K562 (cell line): ENCODE data around the gene STPG2. TPM values are rescaled to one million over a fixed set of nuclear protein-coding genes. Genes with fewer than 3 reads are reported as not detected.

Experiments
- ATAC-seq: fragments of 200-7000 bp; cut with Tn5 transposase; 3 replicates; pipeline ENCODE4 v1.9.1; 2020; ENCODE audit warnings: moderate library complexity
- BruUV-seq: library from RNA; stranded (reverse); fragments of 400-500 nt; replicated peaks from 2 replicates; lab custom pipeline; 2021; lab: Mats Ljungman, UMichigan
- CTCF ChIA-PET: fragments of 300-600 bp; formaldehyde crosslinking; extraction: SDS; loops from one replicate; lab custom pipeline; 2021; ENCODE audit warnings: low intra/inter-chr PET ratio; lab: Yijun Ruan, JAX
- POLR2A ChIA-PET: fragments of 300-600, 350-650 bp; sonication (Branson Sonifier 250); formaldehyde crosslinking; extraction: SDS; loops from one replicate; lab custom pipeline; 2021; ENCODE audit warnings: antibody characterized with exemption, inconsistent platforms; lab: Yijun Ruan, JAX
- DNase-seq, 4 experiments: peaks; one replicate each; pipeline versions ENCODE4 v3.0.0 to v3.0.0-alpha.2; 2011 to 2018; ENCODE audit warnings: low spot score in 3 of 4, mixed read lengths in 3 of 4; ENCODE audit errors: extremely low read depth in 1 of 4
- FAIRE-seq: peaks from 2 replicates; lab custom pipeline; 2011; peaks lifted over from hg19 to GRCh38; lab: Jason Lieb, UNC
- H2AFZ ChIP-seq: 2 replicates; pipeline ENCODE4 v1.6.0; 2011; ENCODE audit warnings: low read depth, low read length, control low read depth, inconsistent platforms
- H3K27ac ChIP-seq: fragments of 200-600 bp; 3 replicates; pipeline ENCODE4 v1.8.0; 2011; ENCODE audit warnings: low read depth, mild to moderate bottlenecking, control low read depth, inconsistent platforms, low read length, moderate library complexity, mixed read lengths; ENCODE audit errors: extremely low read depth
- H3K27me3 ChIP-seq, 2 experiments: fragments of 300-600 bp in 1 of 2; 2 replicates in 1 of 2; 3 replicates in 1 of 2; pipeline versions ENCODE4 v1.6.0 to v1.8.0; 2011; ENCODE audit warnings: inconsistent platforms in 2 of 2, low read length in 2 of 2, mild to moderate bottlenecking in 1 of 2, mixed read lengths in 1 of 2, moderate library complexity in 1 of 2; ENCODE audit not compliant: control insufficient read depth in 2 of 2, insufficient read depth in 2 of 2
- H3K36me3 ChIP-seq: fragments of 300-600 bp; 3 replicates; pipeline ENCODE4 v1.8.0; 2011; ENCODE audit warnings: mild to moderate bottlenecking, low read length, inconsistent platforms; ENCODE audit not compliant: control insufficient read depth, insufficient read depth
- H3K4me1 ChIP-seq, 2 experiments: fragments of 200-600 bp in 1 of 2; replicated peaks in 1 of 2; 2 replicates in 1 of 2; 3 replicates in 1 of 2; pipeline versions ENCODE4 v1.5.1 to v1.8.0; 2011; ENCODE audit warnings: inconsistent platforms in 2 of 2, low read length in 2 of 2, mild to moderate bottlenecking in 1 of 2, mixed read lengths in 1 of 2, moderate library complexity in 1 of 2; ENCODE audit not compliant: control insufficient read depth in 2 of 2, insufficient read depth in 2 of 2
- H3K4me2 ChIP-seq: 2 replicates; pipeline ENCODE4 v1.6.1; 2011; ENCODE audit warnings: low read length, control low read depth, inconsistent platforms, mixed read lengths; ENCODE audit not compliant: insufficient read depth
- H3K4me3 ChIP-seq: fragments of 200-600 bp; sonication (generic), shearing (Covaris generic); 2 replicates; pipeline ENCODE4 v1.5.1; 2016; ENCODE audit warnings: control low read depth, inconsistent platforms
- H3K79me2 ChIP-seq: fragments of 200-600 bp; 3 replicates; pipeline ENCODE4 v1.8.0; 2011; ENCODE audit warnings: low read length, inconsistent platforms; ENCODE audit not compliant: control insufficient read depth, insufficient read depth
- H3K9ac ChIP-seq, 2 experiments: 2 replicates each; pipeline versions ENCODE4 v1.6.0 to v1.6.1; 2011; ENCODE audit warnings: low read depth in 2 of 2, low read length in 2 of 2, control low read depth in 1 of 2, inconsistent platforms in 1 of 2, mild to moderate bottlenecking in 1 of 2, mixed read lengths in 1 of 2; ENCODE audit not compliant: insufficient read depth in 1 of 2
- H3K9me1 ChIP-seq: one replicate; pipeline ENCODE4 v1.6.0; 2011; ENCODE audit warnings: inconsistent platforms, mild to moderate bottlenecking, low read length, moderate library complexity; ENCODE audit not compliant: control insufficient read depth, insufficient read depth
- H3K9me3 ChIP-seq: replicated peaks from 2 replicates; pipeline ENCODE4 v1.5.1; 2011; ENCODE audit warnings: low read depth, low read length, inconsistent platforms; ENCODE audit not compliant: control insufficient read depth, insufficient read depth
- H4K20me1 ChIP-seq: replicated peaks from 2 replicates; pipeline ENCODE4 v1.6.1; 2011; ENCODE audit warnings: low read length, inconsistent platforms, mixed read lengths; ENCODE audit not compliant: control insufficient read depth, insufficient read depth
- BRD9 ChIP-seq: fragments of 450-650 bp; IDR thresholded peaks from 2 replicates; pipeline ENCODE4 v1.6.1; 2018; ENCODE audit warnings: low read depth; ENCODE audit not compliant: partially characterized antibody
- MAZ ChIP-seq, 2 experiments: fragments of 450-650 bp in 1 of 2; sonication (generic) in 1 of 2; formaldehyde crosslinking; IDR thresholded peaks in 1 of 2; conservative IDR thresholded peaks in 1 of 2; 2 replicates each; pipeline versions ENCODE4 v1.4.0 to v1.5.0; 2020; ENCODE audit warnings: mild to moderate bottlenecking in 1 of 2, missing genetic modification reagents in 1 of 2
- POLR2B ChIP-seq: fragments of 450-650 bp; IDR thresholded peaks from 2 replicates; pipeline ENCODE4 v1.6.1; 2018; ENCODE audit warnings: low read depth; ENCODE audit not compliant: partially characterized antibody
- PTBP1 ChIP-seq: fragments of 200-400 bp; formaldehyde crosslinking; IDR thresholded peaks from 2 replicates; pipeline ENCODE4 v1.6.1; 2017; ENCODE audit warnings: low read depth, low read length
- SLC30A9 ChIP-seq: fragments of 250-450 bp; sonication (Bioruptor Pico); IDR thresholded peaks from 2 replicates; pipeline ENCODE4 v1.8.0; 2022; ENCODE audit warnings: mild to moderate bottlenecking, moderate library complexity
- SREBF2 ChIP-seq: sonication (generic); formaldehyde crosslinking; IDR thresholded peaks from 2 replicates; pipeline ENCODE4 v1.4.0; 2020; ENCODE audit warnings: mild to moderate bottlenecking, missing genetic modification reagents
- ZBED1 ChIP-seq: IDR thresholded peaks from 2 replicates; pipeline ENCODE4 v1.6.1; 2014
- ZNF707 ChIP-seq: fragments of 250-450 bp; sonication (Bioruptor Pico); conservative IDR thresholded peaks from 2 replicates; pipeline ENCODE4 v1.8.0; 2022; ENCODE audit warnings: inconsistent platforms, mild to moderate bottlenecking, moderate library complexity
- WGBS: fragments of 100-300 bp; shearing (Covaris generic); methylation state at CpG from one replicate; pipeline ENCODE4 v1.1.6; 2016; ENCODE audit warnings: low coverage, mixed read lengths; ENCODE audit not compliant: insufficient coverage; ENCODE audit errors: missing lambda C conversion rate; 5-methylcytosine and 5-hydroxymethylcytosine counted together
- in situ Hi-C: fragments of 300-500 bp; cut with MboI; formaldehyde crosslinking; loops from 4 replicates; pipeline ENCODE4 v1.15.0; 2018; ENCODE audit warnings: inconsistent platforms, mixed read lengths
- intact Hi-C: fragments of 100-400 bp; cut with micrococcal nuclease; formaldehyde crosslinking; loops from 2 replicates; pipeline ENCODE4 v1.14.2; 2022
- polyA plus RNA-seq, 8 experiments: library from polyadenylated mRNA; depleted of rRNA in 4 of 8; stranded (reverse) in 5 of 8; unstranded in 3 of 8; fragments of >200 nt; fragmentation: Nextera tagmentation in 2 of 8; fragmentation: Illumina TruSeq in 1 of 8; extraction: Ambion mirVana in 2 of 8; extraction: Trizol in 1 of 8; gene quantifications; 2 replicates each; pipeline versions ENCODE4 v1.2.1 to v1.2.3, GENCODE V29; 2011 to 2014; ENCODE audit warnings: inconsistent platforms in 1 of 8, missing spikeins in 1 of 8
- total RNA-seq, 7 experiments: library from RNA; depleted of rRNA in 6 of 7; stranded (reverse); fragments of >200 nt in 6 of 7; fragmentation: Illumina TruSeq in 2 of 7; extraction: Trizol in 2 of 7; gene quantifications; 2 replicates each; pipeline versions ENCODE4 v1.2.1 to v1.2.3, GENCODE V29; 2011 to 2021; ENCODE audit warnings: low replicate concordance in 1 of 7
- TF ChIP-seq, protein P1 (sequence below): fragments of 150-350 bp; conservative IDR thresholded peaks from 2 replicates; pipeline ENCODE4 v1.6.1; 2014; ENCODE audit warnings: low read length

STPG2 gene
- total and polyA plus RNA-seq, 9 of the 15 experiments (the other 6 are each of a cell fraction or from before 2014, with no cell fraction given): not detected

DNA sequence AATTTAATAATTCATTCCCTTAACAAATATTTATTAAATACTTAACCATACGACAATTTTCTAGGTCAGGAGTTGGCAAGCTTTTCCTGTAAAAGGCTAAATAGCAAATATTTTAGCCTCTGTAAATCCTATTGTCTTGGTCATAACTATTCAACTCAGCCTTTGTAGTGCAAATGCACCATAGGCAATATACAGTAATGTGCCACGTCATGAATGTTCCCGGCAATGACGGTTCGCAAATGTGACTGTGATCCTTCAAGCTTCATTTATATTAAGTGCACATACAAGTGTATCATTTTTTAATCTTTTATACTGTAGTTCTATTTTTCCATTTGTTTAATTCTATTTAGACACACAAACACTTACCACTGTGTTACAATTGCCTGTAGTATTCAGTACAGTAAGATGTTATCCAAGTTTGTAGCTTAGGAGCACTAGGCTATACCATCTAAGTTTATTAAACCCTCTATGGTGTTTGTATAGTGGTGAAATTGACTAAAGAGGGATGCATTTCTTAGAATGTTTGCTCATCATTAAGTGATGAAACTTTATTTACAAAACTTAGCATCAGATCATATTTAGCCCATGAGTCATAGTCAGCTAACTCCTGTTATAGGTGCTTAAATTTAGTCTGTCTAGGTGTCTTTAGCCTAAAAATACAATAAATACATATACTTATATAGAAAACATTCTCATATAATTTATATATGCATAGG is 553.6 kb downstream of the STPG2 start (continued):
- TF ChIP-seq ZNF707 (CRISPR knock-in tag): no peak
- TF ChIP-seq, all 486 proteins: peak for 0

DNA sequence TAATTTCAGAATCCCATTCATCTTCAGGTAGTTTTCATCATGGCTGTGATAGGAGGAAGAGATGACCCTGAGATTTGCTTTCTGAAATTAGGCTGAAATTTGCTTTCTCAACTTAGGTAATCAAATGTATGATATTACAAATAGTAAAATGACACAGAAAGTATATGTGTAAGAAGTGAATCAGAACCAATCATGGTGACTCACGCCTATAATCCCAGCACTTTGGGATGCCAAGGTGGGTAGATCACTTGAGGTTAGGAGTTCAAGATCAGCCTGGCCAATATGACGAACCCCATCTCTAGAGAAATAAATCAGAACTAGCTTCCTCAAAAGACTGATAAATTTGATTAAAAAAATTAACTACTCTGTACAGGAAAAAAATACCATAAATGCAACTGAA is 555.4 kb downstream of the STPG2 start:
- intact Hi-C loops (no loop called here), in situ Hi-C loops (no loop called here)
- Histone ChIP-seq H3K79me2 (no peaks in the 10 kb centered on the region), H3K36me3 (no peaks in the 10 kb centered on the region), H4K20me1 (no peaks in the 10 kb centered on the region), H3K27ac (no peak overlapping the region), H3K4me3 (no peak overlapping the region), H3K9me3 (no peaks in the 10 kb centered on the region; the same call in 1 of the 2 replicates), H2AFZ (no peak overlapping the region), H3K9ac (no peak overlapping the region), H3K9me1 (no peaks in the 10 kb centered on the region), H3K4me1 (no peaks in the 10 kb centered on the region), H3K4me2 (no peak overlapping the region), H3K27me3 (no peaks in the 10 kb centered on the region)
- ATAC-seq (no peak), FAIRE-seq (no peak), DNase-seq (no peak)
- CTCF ChIA-PET: no interaction called here
- no peak for TF ChIP-seq PTBP1
- TF ChIP-seq, protein P1, sequence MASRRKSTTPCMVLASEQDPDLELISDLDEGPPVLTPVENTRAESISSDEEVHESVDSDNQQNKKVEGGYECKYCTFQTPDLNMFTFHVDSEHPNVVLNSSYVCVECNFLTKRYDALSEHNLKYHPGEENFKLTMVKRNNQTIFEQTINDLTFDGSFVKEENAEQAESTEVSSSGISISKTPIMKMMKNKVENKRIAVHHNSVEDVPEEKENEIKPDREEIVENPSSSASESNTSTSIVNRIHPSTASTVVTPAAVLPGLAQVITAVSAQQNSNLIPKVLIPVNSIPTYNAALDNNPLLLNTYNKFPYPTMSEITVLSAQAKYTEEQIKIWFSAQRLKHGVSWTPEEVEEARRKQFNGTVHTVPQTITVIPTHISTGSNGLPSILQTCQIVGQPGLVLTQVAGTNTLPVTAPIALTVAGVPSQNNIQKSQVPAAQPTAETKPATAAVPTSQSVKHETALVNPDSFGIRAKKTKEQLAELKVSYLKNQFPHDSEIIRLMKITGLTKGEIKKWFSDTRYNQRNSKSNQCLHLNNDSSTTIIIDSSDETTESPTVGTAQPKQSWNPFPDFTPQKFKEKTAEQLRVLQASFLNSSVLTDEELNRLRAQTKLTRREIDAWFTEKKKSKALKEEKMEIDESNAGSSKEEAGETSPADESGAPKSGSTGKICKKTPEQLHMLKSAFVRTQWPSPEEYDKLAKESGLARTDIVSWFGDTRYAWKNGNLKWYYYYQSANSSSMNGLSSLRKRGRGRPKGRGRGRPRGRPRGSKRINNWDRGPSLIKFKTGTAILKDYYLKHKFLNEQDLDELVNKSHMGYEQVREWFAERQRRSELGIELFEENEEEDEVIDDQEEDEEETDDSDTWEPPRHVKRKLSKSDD: no peak
- TF ChIP-seq SLC30A9 (CRISPR knock-in tag): no peak
- TF ChIP-seq ZBED1: no peak
- TF ChIP-seq BRD9: no peak
- TF ChIP-seq MAZ (CRISPR knock-in tag; conservative IDR thresholded peaks at IDR 0.05 in 1 of 2, IDR thresholded peaks at IDR 0.05 in 1 of 2): no peak
- no peak for TF ChIP-seq POLR2B
- no peak for TF ChIP-seq SREBF2 (CRISPR knock-in tag)
- no TSS peak for BruUV-seq
- POLR2A ChIA-PET: no interaction called here
- 0% methylated on average over 2 of the region's 2 CpGs for WGBS
